CD4-positive, alpha-beta T cell treated with Interleukin-17A for 4 hours (primary cell): ENCODE measurements around the gene NAA60.
"Not testable (repeated sequence)": the region's sequence is repeated elsewhere in the genome, so short reads cannot be mapped to it uniquely, and the experiment has no call there.

Experiments
- DNase-seq: peaks from one replicate; pipeline ENCODE4 v3.0.0-alpha.2; 2020; ENCODE audit warnings: mixed read lengths

Gene NAA60

DNA sequence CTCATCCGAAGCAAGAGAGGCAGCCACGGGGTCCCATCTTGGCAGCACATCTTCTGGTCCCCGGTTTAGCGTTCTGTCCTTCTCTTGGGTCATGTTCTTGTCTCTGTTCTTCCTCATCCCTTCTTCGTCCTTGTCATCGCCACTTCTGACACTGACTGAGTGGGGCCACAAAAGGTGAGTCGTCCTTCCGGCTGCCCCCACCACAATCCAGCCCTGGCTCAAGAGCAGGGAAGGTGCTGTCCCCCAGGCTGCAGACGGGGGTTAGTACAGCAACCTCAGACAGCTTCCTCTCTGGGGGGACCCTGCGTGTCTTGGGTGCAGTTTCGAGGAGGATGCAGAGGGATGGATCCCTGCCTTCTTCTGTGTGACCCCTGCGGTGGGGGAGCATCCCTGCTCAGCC, 21.8 kb downstream of the NAA60 start:
- no peak for DNase-seq

DNA sequence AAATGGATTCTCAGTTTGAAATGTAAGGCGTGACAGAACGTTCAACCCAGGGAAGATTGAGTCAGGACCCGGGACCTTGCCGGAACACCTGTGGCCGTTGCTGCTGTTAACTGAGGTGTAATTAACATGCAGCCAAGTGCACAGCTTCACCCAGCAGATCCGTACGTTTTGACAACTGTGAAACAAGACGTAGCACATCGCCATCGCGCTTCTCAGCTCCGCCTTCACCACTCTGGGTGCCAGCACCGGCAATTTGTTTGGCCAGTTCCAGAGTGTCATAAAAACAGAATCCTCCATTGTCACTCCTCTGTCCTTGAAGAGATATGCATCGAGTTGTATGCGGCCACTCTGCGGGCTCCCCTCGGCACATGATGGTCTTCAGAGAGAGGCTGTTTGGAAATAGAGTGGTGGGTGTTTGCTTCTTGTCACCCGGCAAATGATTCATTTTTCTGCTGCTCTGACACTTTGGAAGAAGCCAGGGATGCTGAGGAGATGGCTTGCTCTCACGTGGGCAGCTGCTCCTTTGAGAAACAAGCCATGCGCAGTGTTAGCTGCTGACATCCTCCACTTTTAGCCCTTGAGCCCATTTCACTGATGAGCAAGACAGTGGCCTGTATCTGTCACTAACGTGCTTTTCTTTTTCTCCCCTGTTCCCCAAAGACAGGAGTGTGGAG, 22.6 kb downstream of the NAA60 start:
- no peak for DNase-seq

DNA sequence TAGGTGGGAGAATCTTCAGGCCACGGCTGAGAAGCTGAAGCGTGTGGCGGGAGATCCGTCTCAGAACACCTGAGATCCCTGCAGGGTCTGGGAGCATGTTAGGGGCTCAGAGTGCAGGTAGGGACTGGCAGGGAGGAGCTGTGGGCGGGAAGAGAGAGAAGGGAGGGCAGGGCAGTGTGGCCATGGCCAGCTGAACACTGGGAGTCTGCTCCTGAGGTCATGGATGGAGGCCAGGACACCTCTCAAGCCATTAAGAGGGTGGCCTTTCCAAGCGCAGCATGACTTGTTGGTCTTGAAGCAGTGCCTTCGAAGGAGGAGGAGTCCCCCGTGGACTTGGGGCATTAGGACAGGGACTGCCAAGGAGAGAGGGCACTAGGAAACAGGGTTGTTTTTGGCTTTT, 23.7 kb downstream of the NAA60 start:
- DNase-seq, result no peak

DNA sequence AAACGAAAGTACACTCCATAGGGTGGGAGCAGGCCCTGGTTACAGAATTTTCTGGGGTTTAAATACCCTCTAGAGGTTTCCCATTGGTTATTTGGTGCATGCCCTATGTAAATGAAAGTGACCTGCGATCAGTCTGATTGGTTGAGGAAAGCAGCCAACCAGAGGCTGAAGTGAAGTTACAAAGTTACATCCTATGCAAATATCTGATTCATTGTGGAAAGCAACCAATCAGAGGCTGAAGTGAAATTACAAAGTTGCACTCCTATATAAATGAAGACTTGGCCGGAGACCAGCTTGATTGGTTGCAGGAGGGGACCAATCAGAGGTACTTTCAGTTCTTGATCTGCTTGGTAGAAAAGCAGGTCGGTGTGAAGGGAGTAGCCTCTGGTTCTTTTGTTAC, 24.4 kb downstream of the NAA60 start:
- DNase-seq, result no peak

DNA sequence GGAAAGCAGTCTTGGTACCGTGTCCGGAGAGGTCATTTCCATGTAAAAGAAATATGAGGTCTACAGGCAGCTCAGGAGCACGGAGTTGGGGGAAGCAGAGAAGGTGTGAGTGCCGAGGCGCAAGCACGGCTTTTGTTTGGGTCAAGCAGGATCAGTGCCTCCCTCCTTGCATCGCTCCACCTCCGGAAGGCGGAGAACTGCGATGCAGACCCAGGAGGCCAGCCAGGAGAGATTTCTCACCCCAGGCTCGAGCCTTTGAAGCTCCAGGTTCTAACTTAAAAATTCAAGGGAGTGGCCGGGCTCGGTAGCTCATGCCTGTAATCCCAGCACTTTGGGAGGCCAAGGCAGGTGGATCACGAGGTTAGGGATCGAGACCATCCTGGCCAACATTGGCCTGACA, 25.0 kb downstream of the NAA60 start:
- no peak for DNase-seq

DNA sequence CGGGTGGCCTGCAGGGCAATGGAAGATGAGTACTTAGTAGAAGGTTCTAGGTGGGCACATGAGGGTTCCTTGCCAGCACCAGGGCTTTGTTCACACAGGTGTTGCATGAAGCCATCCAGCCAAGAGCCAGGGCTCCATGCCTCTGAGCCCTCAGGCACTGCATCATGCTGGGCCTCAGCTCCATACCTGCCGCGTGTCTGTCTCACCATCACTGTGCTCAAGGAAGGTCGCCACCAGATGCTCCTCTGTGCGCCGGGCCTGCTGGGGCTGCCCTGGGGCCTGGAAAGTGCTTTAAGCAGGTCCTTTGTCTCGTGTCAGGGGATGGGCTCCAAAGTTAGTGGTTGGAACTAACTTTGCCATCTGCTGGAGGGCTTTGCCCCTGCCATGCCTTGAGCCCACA, 26.3 kb downstream of the NAA60 start:
- DNase-seq, result no peak

DNA sequence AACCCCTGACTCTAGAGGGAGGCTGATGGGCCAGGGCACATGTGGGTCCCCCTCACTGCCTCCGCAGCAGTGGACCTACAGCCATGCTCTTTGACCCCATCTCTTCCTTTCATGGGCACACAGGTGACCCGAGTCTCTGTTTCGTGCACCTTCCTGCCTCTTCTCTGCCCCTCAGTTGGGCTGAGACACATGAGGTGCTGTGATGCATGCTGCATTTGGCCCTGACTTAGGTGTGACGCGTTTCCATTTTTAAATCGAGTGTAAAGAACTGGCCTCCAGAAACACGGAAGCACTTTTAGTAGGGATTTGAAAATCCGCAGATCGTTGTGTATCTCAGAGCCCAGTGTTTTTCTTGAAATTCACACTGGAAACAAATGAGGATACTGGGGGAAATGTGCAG, 27.2 kb downstream of the NAA60 start:
- no peak for DNase-seq

DNA sequence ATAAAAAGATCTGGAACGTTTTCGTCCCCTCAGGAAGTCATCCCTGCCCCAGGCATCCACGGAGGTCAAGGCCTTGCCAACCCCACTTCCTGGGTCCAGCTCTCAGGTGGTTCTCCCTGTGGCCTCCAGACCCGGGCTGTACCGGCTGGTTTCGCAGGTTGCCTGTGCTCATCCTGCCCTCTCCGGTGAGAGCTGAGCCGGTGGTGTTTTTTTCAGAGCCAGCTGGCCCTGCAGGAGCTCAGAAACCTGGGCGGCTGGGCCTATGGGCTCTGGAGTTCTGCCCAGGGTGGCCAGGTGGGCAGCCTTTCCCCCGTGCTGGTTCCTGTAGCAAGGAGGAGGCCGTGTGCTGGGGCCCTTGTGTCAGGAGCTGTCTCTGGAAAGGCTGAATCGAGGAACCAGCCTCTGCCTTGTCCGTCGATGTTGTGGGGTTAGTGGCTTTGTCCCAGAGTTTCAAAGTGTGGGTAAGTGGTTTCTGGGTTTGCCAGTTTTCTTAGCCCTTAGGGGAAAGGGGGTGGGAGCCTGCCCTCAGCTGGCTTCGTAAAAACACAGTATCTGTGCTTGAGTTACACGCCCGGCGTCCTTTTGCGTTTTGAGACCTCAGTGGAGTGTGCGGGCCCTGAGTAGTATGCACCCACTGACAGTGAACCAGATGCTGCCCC, 28.2 kb downstream of the NAA60 start:
- DNase-seq, result no peak

DNA sequence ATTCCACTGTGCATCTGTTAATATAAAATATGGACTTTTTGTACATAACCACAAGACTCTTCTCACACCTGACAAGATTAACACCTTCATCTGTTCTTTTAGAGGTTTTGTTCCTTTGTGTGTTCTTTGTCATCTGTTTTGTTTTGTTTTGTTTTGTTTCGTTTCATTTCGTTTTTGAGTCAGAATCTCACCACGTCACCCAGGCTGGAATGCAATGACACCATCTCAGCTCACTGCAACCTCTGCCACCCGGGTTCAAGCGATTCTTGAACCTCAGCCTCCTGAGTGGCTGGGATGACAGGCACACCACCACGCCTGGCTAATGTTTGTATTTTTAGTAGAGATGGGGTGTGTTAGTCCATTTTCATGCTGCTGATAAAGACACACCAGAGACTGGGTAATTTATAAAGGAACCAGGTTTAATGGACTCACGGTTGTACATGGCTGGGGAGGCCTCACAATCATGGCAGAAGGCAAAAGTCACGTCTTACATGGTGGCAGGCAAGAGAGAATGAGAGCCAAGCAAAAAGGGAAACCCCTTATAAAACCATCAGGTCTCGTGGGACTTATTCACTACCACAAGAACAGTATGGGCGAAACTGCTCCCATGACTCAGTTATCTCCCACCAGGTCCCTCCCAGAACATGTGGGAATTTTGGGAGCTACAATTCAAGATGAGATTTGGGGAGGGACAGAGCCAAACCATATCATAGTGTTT, 29.6 kb downstream of the NAA60 start:
- DNase-seq, result no peak

DNA sequence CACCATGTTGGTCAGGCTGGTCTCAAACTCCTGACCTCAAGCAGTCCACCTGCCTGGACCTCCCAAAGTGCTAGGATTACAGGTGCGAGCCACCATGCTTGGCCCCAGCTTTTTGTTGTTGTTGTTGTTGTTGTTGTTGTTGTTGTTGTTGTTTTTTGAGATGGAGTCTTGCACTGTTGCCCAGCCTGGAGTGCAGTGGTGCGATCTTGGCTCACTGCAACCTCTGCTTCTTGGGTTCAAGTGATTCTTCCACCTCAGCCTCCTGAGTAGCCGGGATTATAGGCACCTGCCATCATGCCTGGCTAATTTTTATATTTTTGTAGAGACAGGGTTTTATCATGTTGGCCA, 30.1 kb downstream of the NAA60 start:
- not testable (repeated sequence) for DNase-seq

DNA sequence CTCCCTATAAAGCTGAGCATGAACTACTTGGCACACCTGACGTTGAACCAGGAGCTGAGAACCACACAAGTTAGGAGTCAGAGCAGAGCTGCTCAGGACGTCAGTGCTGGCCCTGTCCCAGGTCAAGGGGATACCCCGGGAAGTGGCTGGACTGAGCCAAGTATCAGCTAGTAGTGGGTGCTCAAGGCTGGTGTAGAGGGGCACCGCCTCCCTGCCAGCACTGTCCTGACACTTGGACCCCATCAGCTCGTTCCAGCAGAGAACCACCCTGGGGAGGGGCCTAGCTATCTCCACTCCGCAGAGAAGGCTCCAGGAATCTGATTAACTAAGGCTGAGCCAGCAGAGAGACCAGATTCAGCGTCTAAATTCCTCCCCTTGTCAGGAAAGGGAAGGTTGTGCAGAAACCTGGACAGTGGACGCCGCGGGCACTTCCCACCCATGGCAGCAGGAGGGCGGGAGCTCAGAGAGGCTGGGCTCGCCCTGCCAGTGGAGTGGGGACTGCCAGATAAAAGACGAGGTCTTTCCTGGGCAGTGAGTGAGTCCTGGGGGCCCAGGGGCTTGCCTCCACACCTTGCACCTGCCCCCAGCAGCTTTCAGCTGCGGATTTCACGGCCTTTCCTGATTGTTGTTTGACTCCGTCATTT, 30.8 kb downstream of the NAA60 start:
- DNase-seq, result no peak

DNA sequence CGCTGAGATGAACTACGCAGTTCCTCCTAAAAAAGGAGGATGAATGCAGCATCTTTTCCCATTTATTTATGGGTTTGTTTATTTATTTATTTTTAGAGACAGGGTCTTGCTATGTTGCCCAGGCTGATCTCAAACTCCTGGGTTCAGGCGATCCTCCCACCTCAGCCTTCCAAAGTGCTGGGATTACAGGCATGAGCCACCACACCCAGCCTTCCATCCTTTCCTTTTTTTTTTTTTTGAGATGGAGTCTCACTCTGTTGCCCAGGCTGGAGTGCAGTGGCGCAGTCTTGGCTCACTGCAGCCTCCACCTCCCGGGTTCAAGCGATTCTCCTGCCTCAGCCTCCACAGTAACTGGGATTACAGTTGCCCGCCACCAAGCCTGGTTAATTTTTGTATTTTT, 31.4 kb downstream of the NAA60 start:
- DNase-seq, result not testable (repeated sequence)

DNA sequence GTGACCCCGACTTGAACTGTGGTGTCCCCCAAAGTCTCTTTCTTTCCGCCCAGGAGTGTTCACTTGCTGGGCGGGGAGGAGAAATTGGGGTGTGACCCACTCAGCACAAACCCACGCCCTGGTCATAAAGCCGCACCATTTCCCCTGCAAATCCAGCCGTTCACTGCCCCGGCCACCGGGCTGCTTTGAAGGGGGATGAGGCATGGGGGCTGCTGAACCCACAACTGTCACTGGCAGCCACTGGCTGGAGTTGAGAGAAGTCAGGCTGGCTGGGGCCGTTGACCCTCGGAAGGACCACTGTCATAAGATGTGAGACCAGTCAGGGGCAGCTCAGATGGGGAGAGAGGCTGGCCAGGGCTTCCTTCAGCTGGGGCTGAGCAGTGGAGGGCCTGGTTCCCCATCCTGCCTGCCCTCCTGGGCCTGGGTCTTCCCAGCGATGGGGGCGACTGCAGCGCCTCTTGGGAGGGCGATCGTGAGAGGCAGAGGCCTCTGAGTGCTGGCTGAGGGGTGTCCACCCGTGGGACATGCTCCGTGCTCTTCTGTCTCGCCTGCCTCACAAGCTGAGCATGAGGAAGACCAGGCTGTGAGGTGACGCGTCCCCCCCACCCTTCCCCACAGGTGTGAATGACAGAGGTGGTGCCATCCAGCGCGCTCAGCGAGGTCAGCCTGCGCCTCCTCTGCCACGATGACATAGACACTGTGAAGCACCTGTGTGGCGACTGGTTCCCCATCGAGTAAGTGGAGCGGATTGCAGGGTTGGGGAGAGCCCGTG, 32.3 kb downstream of the NAA60 start:
- DNase-seq, result no peak

DNA sequence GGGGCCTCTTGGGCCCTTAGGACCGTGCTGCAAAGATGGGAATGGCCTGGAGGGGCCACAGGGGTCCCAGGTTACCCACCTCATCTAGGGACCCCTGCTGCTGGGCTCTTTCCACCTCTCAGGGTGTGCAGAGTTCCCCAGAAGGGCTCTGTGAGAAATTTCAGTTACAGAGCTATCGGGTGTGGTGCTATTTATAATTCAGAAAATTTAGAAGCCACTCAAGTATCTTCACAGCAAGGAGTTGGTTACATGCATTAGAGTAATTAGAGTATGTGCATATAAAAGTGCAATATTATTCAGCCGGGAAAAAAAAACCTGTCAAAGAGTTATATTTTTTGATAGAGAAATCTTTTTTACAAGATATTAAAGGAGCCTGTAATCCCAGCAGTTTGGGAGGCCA, 32.9 kb downstream of the NAA60 start:
- no peak for DNase-seq

DNA sequence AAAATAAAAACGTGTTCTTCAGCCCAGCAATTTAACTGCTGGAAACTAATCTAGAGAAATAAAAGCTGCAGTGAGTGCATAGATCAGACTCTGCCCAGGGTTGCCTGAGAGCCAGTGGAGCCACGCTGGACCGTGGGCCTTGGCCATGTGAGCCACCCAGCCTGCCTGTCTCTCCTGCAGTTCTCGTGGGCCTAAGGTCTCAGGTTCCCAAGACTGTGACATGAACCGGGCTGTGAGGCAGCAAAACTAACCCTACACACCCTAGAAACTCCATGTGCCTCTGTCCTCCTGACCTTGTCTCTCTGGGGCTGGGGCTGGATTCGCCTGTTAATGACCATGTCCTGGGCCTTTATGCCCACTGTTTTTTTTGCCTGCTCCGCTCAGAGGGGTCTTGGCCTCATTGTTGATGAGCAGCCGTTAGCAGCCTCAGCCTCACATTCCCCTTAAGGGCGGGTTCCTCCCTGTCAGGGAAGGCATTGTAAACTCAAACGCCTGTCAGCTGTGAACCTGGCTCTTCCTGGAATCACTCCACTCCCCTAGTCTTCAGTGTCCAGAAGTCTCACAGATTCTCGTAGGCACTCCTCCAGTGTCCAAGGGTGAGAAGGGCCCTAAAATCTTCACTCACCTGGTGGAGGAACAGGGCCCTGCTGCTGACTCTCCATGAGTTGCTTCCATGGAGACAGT, 34.9 kb downstream of the NAA60 start:
- DNase-seq, result no peak

DNA sequence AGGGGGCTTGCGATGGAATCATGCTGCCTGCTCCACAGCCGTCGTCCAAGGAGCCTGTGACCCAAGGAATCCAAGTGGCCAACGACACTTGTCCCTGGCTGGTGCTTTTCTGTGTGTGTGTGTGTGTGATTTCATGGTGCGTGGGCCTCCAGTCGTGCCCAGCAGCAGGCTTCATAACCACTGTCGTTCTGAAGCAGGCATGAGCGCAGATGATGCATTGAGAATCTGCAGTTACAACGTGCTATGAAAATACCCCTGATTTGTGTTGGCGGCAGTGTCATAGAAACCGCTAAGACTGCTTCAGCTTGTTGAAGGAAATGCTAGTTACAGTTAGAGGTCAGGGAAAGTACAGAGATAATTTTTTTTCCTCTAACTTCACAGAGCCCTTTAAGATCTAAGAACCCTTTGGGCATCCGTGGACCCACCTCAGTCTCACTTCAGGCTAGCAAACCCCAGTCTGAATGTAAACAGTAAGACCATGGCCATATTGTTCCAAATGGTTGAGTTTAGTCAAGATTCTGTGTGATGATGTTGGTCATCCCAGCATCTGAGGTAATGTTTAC, 36.3 kb downstream of the NAA60 start:
- DNase-seq, result no peak

DNA sequence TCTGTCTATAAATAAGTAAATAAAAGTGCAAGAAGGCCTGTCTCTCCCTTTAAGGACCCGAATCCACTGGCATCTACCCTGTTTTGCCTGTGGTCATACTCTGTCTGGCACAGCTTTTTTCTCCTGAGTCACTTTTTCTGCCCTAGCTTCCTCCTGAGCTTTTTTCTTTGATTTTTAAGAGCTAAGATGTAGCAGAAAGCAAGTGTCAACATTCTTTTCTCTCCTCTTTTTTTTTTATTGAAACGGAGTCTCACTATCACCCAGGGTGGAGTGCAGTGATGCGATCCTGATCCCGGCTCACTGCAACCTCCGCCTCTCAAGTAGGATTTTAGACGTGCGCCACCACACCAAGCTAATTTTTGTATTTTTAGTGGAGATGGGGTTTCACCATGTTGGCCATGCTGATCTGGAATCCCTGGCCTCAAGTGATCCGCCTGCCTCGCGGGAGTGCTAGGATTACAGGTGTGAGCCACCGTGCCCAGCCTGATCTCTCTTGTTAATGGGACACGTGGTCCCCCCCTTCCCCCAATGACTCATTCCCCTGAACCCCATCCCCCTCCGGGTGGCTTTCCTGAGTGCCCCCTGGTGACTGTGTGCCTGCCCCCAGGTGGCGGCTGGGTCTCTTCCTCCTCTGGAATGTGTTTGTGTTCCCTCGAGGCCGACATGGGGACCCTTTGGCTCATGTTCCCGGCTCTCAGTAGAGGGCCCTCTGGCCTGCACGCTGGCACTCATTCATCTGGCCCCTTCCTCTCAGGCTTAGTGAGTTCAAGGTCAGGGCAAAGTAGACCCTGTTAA, 37.6 kb downstream of the NAA60 start:
- no peak for DNase-seq

DNA sequence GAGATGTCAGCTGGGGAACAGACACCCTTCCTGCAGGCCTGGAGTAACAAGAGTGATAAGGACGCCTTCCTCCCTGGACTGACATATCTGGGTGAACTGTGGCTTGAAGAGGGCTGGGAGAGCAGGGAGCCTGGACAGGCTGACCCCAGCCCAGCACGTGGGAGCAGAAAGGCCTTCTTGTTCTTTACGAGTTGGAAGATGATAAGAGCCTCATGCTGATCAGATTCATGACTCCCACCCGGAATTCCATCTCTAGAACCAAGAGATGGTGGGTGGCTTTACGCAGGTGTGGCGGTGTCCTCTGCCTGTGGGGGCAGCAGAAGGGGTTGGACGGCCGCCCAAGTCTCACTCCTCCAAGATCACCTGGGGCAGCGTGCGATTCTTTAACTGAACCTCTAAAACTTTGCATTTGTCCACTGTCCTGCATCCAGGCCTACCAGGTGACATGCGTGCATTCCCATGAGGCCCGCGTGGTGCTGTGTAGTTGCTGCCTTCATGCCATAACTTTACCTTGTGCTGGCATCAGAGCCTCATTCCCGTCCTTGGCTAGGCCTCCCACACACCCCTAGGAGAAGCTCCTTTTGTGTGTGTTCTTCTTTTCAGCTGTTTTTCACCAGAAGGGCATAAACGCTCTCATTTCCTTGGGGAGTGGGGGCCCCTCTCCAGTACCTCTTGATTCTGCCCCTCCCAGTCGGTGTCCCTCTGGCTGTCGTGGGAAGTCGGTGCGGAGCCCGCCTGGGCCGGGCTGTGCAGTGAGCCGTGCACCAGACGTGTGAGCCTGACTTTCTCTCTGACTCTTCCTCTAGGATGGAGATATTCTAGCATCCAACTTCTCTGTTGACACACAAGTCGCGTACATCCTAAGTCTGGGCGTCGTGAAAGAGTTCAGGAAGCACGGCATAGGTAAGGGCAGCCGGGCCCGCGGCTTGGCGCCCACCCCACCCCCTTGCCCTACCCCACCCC, 38.5 kb downstream of the NAA60 start:
- no peak for DNase-seq

DNA sequence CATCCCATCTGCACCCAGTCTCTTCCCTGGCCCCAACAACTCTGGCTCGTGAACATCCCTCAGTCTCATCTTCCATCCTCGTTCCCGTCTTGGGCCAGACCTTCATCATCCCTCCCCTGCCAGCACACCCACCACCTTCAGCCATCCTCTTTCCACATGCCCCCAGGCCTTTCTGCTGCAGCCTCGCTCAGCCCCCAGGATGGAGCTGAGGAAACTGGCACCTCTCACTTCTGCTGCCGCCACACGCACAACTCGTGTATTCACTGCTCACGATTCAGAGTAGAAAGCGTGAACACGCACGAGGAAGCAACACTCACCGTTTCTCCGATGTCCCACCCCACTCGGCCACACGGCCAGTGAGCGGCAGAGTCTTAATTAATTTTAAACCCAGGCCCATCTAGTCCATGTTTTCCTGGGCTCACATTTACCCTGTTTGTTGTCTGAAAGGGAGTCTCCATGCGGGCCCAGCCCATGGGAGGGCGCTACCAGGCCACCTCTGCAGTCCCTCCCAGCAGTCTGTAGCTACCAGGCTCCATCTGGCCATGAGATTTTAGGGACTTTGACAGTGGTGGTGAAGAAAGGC, 39.3 kb downstream of the NAA60 start:
- DNase-seq, result no peak
